ENCODE results near the gene FMO2. TPM values are rescaled to one million over a fixed set of nuclear protein-coding genes. Genes with fewer than 3 reads are reported as not detected.

FMO2 gene
- total RNA-seq, 2 donors from 2014 or later: 292 to 375 TPM

GRCh38 chr1:171180670-171181069, 4.4 kb upstream of the FMO2 start:
- ATAC-seq (ENCODE audit: insufficient number of reproducible peaks, low FRiP score, low read depth): no peak
- H3K4me3 ChIP-seq: no peak overlapping the region
- no peak for TF ChIP-seq CTCF (IDR thresholded peaks at IDR 0.05)

GRCh38 chr1:171188388-171189266, 3.5 kb downstream of the FMO2 start:
- DNase-seq (ENCODE audit: low spot score): peak; percentile 21
- peaks cover 9% of the 10 kb centered on the region for H3K36me3 ChIP-seq
- no peaks in the 10 kb centered on the region for H3K27me3 ChIP-seq (replicated peaks; ENCODE audit: insufficient read depth)
- H3K27ac ChIP-seq: peak overlapping the region; percentile 19 to 78
- peak overlapping the region; percentile 78 for H3K4me3 ChIP-seq
- peaks cover 14 to 53% of the 10 kb centered on the region in 2 donors for H3K4me1 ChIP-seq (ENCODE audit: control insufficient read depth in 1 of 2, low read depth in 2 of 2)
- TF ChIP-seq CTCF (IDR thresholded peaks at IDR 0.05): peak; percentile 79
- H3K9me3 ChIP-seq: no peaks in the 10 kb centered on the region
- no peak for ATAC-seq (ENCODE audit: insufficient number of reproducible peaks, low FRiP score, low read depth)

More at GRCh38 chr1:171180670-171181069, 4.4 kb upstream of the FMO2 start:
- Histone ChIP-seq H3K36me3 (no peaks in the 10 kb centered on the region), H3K9me3 (no peaks in the 10 kb centered on the region), H3K27ac (no peak overlapping the region), H3K4me1 (ENCODE audit: control insufficient read depth in 1 of 2, low read depth in 2 of 2) (peaks cover 6 to 42% of the 10 kb centered on the region in 2 donors), H3K27me3 (replicated peaks; ENCODE audit: insufficient read depth) (no peaks in the 10 kb centered on the region)
- DNase-seq (ENCODE audit: low spot score): no peak

- Histone ChIP-seq H3K4me3 (peak overlapping the region; percentile 39), H3K4me1 (ENCODE audit: control insufficient read depth in 1 of 2, low read depth in 2 of 2) (peaks cover 22 to 74% of the 10 kb centered on the region in 2 donors), H3K36me3 (peaks cover 24% of the 10 kb centered on the region), H3K27me3 (replicated peaks; ENCODE audit: insufficient read depth) (no peaks in the 10 kb centered on the region), H3K9me3 (no peaks in the 10 kb centered on the region), H3K27ac (peak overlapping the region in 1 of 2 donors; percentile 19)
- ATAC-seq (ENCODE audit: insufficient number of reproducible peaks, low FRiP score, low read depth): no peak
- no peak for TF ChIP-seq CTCF (IDR thresholded peaks at IDR 0.05)
- DNase-seq (ENCODE audit: low spot score): no peak
Measured at GRCh38 chr1:171191992-171192391, 6.9 kb downstream of the FMO2 start.

- H3K27ac ChIP-seq: no peak overlapping the region
- no peaks in the 10 kb centered on the region for H3K9me3 ChIP-seq
- no peak for TF ChIP-seq CTCF (IDR thresholded peaks at IDR 0.05)
- H3K4me3 ChIP-seq: no peak overlapping the region
- DNase-seq (ENCODE audit: low spot score) (no peak), ATAC-seq (ENCODE audit: insufficient number of reproducible peaks, low FRiP score, low read depth) (no peak)
- no peaks in the 10 kb centered on the region for H3K27me3 ChIP-seq (replicated peaks; ENCODE audit: insufficient read depth)
- peaks cover 18 to 61% of the 10 kb centered on the region in 2 donors for H3K4me1 ChIP-seq (ENCODE audit: control insufficient read depth in 1 of 2, low read depth in 2 of 2)
- H3K36me3 ChIP-seq: peaks cover 58% of the 10 kb centered on the region
Measured at GRCh38 chr1:171195767-171196166, 10.7 kb downstream of the FMO2 start.

GRCh38 chr1:171196351-171196750, 11.3 kb downstream of the FMO2 start:
- Histone ChIP-seq H3K4me1 (ENCODE audit: control insufficient read depth in 1 of 2, low read depth in 2 of 2) (peaks cover 14 to 55% of the 10 kb centered on the region in 2 donors), H3K9me3 (no peaks in the 10 kb centered on the region), H3K27me3 (replicated peaks; ENCODE audit: insufficient read depth) (no peaks in the 10 kb centered on the region), H3K27ac (no peak overlapping the region), H3K4me3 (no peak overlapping the region), H3K36me3 (peaks cover 63% of the 10 kb centered on the region)
- DNase-seq (ENCODE audit: low spot score): no peak
- no peak for ATAC-seq (ENCODE audit: insufficient number of reproducible peaks, low FRiP score, low read depth)
- TF ChIP-seq CTCF (IDR thresholded peaks at IDR 0.05): no peak

Measured in thoracic aorta (tissue), 2 donors.